GM12892 (cell line): Measurements from ENCODE around the gene RNF133.

ENCODE experiments used
- POLR2A ChIP-seq: IDR thresholded peaks from 2 replicates; pipeline ENCODE4 v1.6.1; 2011; ENCODE audit warnings: low read depth, low read length, control low read depth
- POLR2AphosphoS5 ChIP-seq: IDR thresholded peaks from 2 replicates; pipeline ENCODE4 v1.6.1; 2011; ENCODE audit warnings: low read depth, low read length, control low read depth
- TAF1 ChIP-seq: IDR thresholded peaks from 2 replicates; pipeline ENCODE4 v1.6.1; 2011; ENCODE audit warnings: low read depth, mild to moderate bottlenecking, control low read depth, low read length, borderline replicate concordance

DNA sequence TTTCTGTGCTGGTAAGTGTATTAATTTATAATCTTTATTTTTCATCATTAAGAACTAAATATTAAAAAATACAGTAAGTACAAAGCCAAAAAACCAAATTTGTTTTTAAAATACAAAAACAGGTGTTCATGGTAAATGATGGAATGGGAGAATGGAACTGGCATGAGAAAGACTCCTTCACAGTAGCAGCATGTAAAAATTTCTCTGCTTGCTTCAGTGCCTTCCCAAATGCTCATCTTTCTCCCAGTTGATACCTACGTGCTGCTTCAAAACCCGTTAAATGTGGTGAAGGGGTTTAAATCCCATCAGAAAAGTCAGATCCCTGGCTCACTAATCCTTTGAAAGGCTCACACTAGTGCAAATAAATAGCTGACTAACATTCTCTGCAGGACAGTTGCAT lies 4.2 kb downstream of the RNF133 start:
- TF ChIP-seq POLR2A (no peak), POLR2AphosphoS5 (no peak), TAF1 (no peak)
